NCI-H1092 (cell line): ENCODE results near the gene LRBA.
"Not testable (repeated sequence)": the region's sequence is repeated elsewhere in the genome, so short reads cannot be mapped to it uniquely, and the experiment has no call there.

Source experiments
- DNase-seq: peaks from one replicate; lab custom pipeline; 2025; lab: John Stamatoyannopoulos, UW

LRBA gene

DNA sequence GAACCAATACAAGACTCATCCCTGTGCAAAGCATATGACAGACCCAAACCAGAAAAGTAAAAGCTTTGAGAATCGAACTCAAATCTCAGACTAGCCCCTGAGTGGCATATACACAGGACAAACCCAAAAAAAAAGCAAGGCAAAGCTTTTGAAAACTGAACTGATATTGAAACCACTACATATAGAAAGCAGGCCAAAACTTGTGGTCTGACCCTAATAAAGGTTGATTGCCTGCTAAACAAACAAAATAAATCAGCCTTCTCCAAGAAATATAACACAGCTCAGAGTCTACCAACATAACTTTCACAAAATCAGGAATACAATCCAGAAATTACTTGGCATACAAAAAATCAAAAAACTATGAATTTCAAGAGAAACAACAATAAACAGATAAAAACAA lies 40.3 kb downstream of the LRBA start:
- no peak for DNase-seq

DNA sequence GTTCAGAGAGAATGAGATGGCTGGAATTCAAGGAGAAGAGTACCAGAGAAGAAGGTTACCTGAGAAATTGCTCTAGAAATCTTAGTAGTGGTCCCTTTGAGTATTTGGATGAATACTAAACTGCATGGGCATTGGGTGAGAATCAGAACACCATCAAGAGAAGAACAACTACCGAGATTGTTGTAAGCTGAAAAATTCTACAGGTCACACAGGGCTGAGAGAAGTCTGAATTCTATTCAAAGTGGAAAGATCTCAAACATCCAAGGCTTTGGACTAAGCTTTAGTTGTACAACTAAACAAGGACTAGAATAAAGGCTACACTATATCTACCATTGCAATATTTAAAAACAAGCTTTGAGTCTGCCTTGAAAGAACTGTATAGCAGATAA lies 40.8 kb downstream of the LRBA start:
- no peak for DNase-seq

DNA sequence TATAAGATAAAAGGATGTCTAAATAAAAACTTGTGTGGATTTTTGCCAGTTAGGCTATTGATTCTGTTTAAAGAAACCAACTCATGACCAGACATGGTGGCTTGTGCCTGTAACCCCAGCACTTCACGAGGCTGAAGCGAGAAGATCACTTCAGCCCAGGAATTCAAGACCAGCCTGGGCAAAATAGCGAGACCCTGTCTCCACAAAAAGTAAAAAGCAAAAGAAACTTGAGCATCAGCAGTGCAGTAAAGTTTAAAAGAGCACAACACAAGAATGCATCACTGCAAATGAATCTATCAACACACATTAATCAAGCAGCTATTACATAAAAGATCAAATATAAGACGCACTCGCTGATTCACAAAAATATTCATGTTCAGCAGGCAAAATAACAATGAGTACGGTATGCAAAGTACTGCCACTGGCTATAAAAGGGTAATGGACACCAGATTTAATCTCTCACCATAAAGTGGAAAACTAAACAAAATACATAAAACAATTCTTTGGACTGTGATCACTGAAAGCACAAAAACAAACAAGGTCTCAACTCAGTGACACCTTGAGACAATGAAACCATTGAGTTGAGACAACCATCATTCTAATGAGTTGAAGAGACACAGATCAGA lies 41.3 kb downstream of the LRBA start:
- DNase-seq: no peak

DNA sequence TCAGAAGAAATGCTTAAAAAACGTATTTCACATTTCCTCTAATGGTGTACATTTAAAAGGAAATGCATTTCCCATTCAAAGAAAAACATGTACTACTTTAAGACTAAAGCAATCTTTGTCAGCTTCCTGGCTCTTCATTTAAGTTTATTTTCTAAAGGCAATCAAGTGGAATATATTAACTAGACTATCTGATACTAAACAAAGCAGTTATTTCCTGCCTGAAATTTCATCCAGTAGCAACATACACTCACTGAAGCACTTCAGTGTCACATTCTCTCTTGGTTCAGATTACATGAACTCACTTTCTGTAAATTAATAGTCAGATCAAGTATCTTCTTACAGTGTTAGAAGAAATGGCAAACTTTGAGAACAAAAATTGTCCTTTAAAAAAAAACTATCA lies 42.5 kb downstream of the LRBA start:
- no peak for DNase-seq

DNA sequence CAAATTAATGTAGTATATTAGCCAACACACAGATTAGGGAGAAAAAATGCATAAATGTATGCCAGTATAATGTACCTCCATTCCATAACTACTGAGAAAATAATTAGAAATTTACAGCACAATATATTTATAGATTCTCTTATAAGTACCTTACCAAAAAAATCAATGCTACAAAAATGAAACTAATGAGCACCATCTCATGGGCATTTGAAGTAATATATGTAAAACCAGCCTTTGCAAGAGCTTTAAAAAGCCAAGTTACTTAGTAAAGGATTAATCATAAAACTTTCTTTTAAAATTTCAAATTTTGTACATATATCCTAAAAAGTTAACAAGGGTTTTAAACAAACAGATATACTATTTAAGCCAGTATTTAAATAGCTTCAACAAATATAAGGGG lies 43.2 kb downstream of the LRBA start:
- DNase-seq: no peak

DNA sequence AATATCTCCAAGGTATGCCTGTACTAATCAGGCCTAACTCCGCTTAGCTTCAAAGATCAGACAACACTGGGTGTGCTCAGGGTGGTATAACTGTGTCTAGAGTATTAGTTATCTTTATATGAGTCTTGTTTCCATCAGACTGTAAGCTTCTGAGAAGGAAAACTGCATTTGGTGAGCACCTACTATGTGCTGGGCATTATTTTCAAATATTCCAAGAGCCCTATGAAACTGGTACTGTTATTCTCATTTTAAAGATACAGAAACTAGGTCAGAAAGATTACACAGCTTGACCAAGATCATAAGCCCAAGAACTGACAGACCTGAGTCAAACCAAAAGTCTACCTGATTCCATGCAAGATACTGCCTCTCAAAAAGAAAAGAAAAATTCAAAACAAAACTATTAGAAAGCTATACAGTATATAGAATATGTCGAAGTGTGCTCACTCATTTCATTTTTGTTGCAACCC lies 44.4 kb downstream of the LRBA start:
- no peak for DNase-seq

DNA sequence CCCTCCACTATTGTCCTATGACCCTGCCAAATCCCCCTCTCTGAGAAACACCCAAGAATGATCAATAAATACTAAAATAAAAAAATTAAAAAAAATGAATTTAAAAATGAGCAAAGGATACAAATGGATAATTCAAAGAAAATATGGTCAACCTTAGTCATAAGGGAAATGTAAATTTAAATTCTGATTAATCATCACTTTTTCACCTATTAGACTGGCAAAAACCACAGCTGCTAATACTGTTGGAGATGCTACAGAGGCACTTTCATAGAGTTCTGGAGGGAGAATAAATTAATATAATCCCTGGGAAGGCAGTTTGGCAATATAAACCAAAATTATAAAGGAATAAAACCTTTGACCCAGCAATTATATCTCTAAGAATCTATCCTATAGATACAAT lies 50.3 kb downstream of the LRBA start:
- DNase-seq: no peak

DNA sequence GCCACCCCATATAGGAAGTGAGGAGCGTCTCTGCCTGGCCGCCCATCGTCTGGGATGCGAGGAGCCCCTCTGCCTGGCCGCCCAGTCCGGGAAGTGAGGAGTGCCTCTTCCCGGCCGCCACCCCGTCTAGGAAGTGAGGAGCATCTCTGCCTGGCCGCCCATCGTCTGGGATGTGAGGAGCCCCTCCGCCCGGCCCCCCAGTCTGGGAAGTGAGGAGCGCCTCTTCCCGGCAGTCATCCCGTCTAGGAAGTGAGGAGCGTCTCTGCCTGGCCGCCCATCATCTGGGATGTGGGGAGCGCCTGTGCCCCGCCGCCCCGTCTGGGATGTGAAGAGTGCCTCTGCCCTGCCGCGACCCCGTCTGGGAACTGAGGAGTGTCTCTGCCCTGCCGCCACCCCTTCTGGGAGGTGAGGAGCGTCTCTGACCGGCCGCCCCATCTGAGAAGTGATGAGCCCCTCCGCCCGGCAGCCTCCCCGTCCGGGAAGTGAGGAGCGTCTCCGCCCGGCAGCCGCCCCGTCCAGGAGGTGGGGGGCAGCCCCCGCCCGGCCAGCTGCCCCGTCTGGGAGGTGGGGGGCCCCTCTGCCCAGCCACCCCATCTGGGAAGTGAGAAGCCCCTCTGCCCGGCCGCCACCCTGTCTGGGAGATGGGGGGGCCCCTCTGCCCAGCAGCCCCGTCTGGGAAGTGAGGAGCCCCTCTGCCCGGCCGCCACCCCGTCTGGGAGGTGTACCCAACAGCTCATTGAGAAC lies 51.3 kb downstream of the LRBA start:
- DNase-seq: not testable (repeated sequence)

DNA sequence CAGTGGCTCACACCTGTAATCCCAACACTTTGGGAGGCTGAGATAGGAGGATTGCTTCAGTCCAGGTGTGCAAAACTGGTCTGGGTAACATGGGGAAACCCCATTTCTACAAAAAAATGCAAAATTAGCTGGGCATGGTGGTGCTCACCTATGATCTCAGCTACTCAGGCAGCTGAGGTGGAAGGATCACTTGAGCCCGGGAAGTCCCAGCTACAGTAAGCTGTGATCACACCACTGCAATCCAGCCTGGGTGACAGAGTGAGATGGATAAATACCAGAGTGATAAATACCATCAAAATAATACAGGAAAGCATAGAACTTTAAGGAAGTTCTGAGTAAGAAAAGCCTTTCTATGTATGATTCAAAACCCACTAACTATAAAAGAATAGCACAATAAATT lies 52.8 kb downstream of the LRBA start:
- DNase-seq: no peak

DNA sequence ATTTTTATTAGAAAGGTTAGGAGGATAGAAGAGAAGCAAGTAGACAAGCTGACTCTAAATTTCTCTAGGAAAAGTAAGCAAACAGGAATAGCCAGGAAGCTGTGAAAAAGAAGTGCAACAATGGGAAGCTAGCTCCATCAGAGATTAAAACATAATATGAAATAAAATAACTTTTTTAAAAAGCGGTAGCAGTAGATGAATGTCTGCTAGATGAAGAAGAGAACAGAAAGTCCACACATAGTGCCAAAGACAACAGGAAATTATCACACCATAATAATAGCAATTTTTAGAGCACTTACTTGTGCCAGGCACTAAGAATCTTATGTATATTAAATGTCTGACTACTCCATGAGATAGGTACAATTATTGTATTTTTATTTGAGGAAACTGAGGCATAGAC lies 53.5 kb downstream of the LRBA start:
- DNase-seq: no peak

DNA sequence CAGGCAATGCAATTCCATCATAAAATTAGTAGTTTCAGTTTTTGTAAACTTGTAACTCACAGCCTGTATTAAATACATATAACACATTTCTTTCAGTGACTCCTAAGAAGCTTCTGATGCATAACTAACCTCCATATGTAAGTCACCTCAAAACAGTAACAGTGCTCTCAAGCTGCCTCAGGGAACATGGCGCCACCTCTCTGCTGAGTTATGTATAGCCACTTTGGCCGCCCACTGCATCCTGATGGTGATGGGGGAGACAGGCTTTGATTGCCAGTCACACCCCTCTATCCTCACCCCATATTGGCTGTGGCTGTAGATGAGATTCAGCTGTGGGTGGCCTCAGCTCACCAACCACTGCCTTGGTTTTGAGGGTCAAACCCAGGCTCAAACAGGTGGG lies 54.3 kb downstream of the LRBA start:
- DNase-seq: no peak

DNA sequence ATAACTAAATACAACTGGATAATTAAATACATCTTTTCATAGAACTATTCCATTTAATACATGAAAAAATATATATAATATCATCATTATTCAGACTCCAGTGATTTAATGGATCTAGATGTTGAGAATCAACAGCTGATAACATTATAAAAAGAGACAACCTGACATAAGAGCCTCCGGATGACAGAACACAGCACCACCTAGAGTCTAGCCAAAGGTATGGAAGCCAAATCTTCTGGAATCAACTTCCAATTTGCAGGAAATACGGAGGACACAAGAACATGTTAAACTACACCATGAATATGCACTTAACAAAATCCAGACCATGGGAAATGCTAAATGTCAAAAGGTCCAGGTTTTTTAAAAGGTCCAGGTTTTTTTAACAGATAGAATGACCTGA lies 55.0 kb downstream of the LRBA start:
- DNase-seq: no peak

DNA sequence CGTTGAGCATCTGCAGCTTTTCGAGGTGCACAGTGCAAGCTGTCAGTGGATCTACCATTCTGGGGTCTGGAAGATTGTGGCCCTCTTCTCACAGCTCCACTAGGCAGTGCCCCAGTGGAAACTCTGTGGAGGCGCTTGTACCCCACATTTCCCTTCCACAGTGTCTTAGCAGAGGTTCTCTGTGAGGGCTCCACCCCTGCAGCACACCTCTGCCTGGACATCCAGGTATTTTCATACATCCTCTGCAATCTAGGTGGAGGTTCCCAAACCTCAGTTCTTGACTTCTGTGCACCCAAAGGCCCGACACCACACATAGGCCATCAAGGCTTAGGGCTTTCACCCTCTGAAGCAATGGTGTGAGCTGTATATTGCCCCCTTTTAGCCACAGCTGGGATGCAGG lies 57.1 kb downstream of the LRBA start:
- not testable (repeated sequence) for DNase-seq

DNA sequence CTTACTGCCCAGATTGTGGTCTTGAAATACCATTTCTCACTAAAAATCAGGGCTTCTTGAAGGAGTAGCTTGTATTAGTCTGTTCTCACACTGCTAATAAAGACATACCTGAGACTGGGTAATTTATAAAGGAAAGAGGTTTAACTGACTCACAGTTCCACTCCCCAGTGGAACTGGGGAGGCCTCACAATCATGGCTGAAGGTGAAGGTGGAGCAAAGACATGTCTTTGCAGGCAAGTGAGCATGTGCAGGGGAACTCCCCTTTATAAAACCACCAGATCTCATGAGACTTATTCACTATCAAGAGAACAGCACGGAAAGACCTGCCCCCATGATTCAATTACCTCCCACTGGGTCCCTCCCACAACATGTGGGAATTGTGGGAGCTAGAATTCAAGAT lies 58.0 kb downstream of the LRBA start:
- not testable (repeated sequence) for DNase-seq

DNA sequence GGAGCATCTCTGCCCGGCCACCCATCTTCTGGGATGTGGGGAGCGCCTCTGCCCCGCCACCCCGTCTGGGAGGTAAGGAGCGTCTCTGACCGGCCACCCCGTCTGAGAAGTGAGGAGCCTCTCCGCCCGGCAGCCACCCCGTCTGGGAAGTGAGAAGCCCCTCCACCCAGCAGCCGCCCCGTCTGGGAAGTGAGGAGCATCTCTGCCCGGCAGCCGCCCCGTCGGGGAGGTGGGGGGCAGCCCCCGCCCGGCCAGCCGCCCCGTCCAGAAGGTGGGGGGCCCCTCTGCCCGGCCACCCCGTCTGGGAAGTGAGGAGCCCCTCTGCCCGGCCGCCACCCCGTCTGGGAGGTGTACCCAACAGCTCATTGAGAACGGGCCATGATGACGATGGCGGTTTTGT lies 61.2 kb downstream of the LRBA start:
- not testable (repeated sequence) for DNase-seq

DNA sequence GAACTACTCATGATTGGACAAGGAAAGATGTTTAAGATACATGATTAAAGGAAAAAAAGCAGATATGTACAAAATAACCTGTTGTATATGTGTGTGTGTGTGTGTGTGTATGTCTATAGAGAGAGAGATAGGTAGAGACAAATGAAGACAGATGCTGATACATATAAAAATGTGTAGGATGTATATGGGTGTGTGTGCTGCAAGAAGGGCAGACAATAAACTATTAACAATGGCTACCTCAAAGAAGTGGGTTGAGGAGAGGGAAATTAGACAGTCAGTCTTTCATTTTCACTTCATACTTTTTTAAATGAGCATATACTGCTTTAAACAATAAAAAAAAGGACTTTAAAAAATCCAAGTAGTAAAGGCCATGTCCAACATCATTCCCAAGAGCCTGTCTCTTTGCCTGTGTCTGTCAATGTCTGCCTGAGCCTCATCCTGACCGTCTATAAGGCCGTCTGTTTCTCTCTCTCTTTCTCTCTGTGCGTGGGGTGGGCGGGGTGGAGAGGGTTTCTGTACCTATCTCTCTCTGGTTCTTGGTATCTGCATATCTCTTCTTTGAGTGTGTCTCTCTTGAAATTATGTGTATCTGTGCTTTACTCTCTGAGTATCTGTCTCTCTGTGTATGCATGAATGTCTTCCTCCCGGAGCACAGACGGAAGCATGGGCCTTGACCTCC lies 62.8 kb downstream of the LRBA start:
- no peak for DNase-seq

DNA sequence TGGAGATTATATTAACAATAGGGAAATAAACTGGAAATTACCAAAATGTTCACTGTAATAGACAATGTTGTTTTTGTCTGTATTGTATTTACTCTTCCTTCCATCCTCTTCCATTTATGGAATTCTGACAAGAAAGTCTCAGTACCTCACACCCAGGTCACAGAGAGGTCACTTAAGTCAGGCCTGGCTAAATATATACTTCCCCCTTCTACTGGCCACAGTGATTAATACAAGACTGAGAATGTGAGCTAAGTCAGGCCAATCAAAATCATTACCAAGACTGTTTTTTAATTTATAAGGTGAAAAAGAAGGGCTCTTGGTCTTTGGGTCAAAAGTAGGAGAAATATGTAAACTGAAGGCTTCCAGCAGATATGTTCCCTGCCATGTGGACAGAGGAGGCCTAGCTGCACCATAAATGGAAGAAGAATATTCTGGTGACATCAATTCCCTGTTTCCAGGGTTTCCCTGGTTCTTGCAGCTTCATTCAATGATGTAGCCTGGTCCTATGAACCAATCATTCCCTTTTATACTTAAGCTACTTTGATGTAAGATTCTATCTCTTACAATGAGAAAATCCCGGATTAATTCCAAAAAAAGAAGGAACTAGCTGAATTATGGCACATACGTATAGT lies 64.3 kb downstream of the LRBA start:
- DNase-seq: no peak

DNA sequence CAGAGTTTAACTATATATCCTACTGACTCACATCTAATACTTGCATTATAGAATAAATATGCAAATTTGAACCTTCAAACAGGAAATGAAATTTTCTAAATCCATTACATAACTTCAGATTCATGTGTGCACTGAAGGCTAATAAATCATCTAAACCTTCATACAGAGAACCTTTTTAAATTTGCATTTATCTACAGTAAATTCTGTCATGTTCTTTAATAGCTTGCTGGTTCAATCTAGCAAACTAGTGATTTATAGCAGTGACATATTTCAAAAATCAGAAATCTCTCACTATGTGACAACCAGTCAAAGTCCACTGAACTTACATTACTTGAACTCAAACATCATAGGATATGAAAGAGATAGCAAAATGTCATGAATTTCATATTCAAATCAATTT lies 65.1 kb downstream of the LRBA start:
- no peak for DNase-seq

DNA sequence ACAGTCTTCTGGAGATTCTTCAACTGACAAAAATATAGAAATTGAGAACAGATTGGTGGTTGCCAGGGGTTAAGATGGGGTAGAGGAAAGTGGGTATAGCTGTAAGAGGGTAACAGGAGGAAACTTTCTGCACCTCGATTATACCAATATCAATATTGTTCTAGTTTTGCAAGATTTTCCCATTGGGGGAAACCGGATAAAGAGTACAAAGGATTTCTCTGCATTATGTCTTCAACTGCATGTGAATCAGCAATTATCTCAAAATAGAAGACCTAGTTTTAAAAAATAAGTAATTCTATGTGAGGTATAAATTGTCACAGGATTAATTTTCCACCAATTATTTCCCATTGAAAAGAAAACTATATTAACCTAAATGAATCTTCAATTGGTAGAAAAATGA lies 65.7 kb downstream of the LRBA start:
- DNase-seq: no peak

DNA sequence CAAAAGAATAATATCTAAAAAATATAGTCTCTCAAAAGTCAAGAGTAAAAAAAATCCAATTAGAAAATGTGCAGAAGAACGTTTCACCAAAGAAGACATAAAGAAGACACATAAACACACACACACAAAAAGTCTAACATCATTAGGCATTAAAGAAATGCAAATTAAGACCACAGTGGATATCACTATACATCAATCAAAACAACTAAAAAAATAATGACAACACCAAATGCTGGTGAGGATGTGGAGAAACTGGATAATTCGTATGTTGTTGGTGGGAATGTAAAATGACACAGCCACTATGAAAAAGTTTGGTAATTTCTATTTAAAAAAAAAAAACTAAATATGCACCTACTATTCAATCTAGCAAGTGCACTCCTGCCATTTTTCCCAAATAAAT lies 66.4 kb downstream of the LRBA start:
- no peak for DNase-seq

DNA sequence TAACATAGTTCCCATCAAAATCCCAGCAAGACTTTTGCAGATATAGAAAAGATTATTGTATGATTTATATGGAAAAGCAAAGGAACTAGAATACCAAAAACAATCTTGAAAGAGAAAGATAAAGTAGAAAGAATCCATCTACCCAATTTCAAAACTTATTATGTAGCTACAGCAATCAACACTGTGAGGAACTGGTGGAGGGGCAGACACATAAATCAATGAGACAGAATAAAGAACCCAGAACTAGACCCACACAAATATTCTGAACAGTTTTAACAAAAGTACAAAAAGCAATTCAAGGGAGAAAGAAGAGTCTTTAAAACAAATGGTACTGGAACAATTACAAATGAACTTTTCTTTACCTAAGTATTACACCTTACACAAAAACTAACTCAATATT lies 67.0 kb downstream of the LRBA start:
- DNase-seq: no peak

DNA sequence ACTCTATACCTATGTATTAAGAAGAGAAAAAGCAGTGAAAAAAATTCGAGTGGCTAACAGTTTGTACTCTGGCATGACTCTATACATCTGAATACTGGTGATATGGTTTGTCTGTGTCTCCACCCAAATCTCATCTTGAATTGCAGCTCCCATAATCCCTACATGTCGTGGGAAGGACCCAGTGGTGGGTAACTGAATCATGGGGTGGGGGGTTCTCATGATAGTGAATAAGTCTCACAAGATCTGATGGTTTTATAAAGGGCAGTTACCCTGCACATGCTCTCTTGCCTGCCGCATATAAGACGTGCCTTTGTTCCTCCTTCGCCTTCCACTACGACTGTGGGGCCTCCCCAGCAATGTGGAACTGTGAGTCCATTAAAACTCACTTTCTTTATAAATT lies 70.4 kb downstream of the LRBA start:
- DNase-seq: no peak

DNA sequence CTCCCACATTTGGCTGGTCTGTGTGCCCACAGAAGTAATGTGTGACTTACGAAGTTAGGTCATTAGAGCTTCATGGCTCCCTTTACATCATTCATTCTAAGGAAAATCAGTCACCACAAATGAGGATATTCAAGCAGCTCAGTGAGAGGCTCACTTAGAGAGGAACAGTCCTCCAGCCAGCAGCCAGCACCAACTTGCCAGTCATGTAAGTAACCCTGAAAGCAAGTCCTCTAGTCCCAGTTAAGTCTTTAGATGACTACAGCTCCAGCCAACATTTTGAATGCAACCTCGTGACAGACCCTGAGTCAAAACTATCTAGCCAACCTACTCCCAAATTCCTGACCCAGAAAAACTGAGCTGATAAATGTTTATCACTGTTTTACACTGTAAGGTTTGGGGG lies 71.3 kb downstream of the LRBA start:
- DNase-seq: no peak
